Loucy (cell line): ENCODE data around the gene LINGO3.

ENCODE experiments used
- H2AFZ ChIP-seq: fragments of 200-600 bp; sonication (generic); 2 replicates; pipeline ENCODE4 v1.6.0; 2016; ENCODE audit warnings: antibody characterized with exemption, mild to moderate bottlenecking, low read length, moderate library complexity
- H3F3A ChIP-seq: fragments of 200-600 bp; 2 replicates; pipeline ENCODE4 v1.6.0; 2016; ENCODE audit warnings: antibody characterized with exemption, low read depth, mild to moderate bottlenecking
- H3K27me3 ChIP-seq: fragments of 200-600 bp; sonication (generic); 2 replicates; pipeline ENCODE4 v1.6.1; 2014; ENCODE audit warnings: low read length, mild to moderate bottlenecking; ENCODE audit not compliant: insufficient read depth, poor library complexity, severe bottlenecking
- H3K36me3 ChIP-seq: fragments of 200-600 bp; sonication (generic); 2 replicates; pipeline ENCODE4 v1.6.1; 2016; ENCODE audit warnings: low read length; ENCODE audit not compliant: insufficient read depth
- H3K4me1 ChIP-seq: fragments of 200-600 bp; sonication (generic); 2 replicates; pipeline ENCODE4 v1.5.1; 2014; ENCODE audit warnings: low read length, mild to moderate bottlenecking; ENCODE audit not compliant: insufficient read depth, poor library complexity, severe bottlenecking
- H3K4me2 ChIP-seq: fragments of 200-600 bp; sonication (generic); 2 replicates; pipeline ENCODE4 v1.6.0; 2014; ENCODE audit warnings: antibody characterized with exemption, low read length, low read depth, mild to moderate bottlenecking; ENCODE audit not compliant: poor library complexity, severe bottlenecking
- H3K4me3 ChIP-seq: fragments of 200-600 bp; sonication (generic); 2 replicates; pipeline ENCODE4 v1.5.1; 2014; ENCODE audit warnings: low read length, mild to moderate bottlenecking, mixed read lengths; ENCODE audit not compliant: poor library complexity, severe bottlenecking
- H3K79me2 ChIP-seq: fragments of 200-600 bp; sonication (generic); 2 replicates; pipeline ENCODE4 v1.6.1; 2014; ENCODE audit warnings: low read length; ENCODE audit not compliant: insufficient read depth
- H3K9ac ChIP-seq: fragments of 200-600 bp; sonication (generic); 2 replicates; pipeline ENCODE4 v1.6.0; 2014; ENCODE audit warnings: mild to moderate bottlenecking, low read depth, low read length, moderate library complexity; ENCODE audit not compliant: poor library complexity, severe bottlenecking
- H3K9me2 ChIP-seq: fragments of 200-600 bp; sonication (generic); replicated peaks from 2 replicates; pipeline ENCODE4 v1.6.1; 2016; ENCODE audit warnings: low read depth, low read length, mixed read lengths
- H3K9me3 ChIP-seq: fragments of 200-600 bp; sonication (generic); 2 replicates; pipeline ENCODE4 v1.6.1; 2014; ENCODE audit warnings: mild to moderate bottlenecking, antibody characterized with exemption, low read length, low read depth; ENCODE audit not compliant: insufficient read depth
- H4K20me1 ChIP-seq: fragments of 200-600 bp; sonication (generic); 2 replicates; pipeline ENCODE4 v1.6.0; 2014; ENCODE audit warnings: antibody characterized with exemption, low read length, mild to moderate bottlenecking; ENCODE audit not compliant: insufficient read depth, poor library complexity, severe bottlenecking
- CTCF ChIP-seq: fragments of 200-600 bp; sonication (generic); conservative IDR thresholded peaks from 2 replicates; pipeline ENCODE4 v1.5.1; 2014; ENCODE audit warnings: mild to moderate bottlenecking, antibody characterized with exemption, low read length
- EZH2phosphoT487 ChIP-seq: fragments of 200-600 bp; IDR thresholded peaks from 2 replicates; pipeline ENCODE4 v1.6.1; 2018; ENCODE audit warnings: antibody characterized with exemption, mild to moderate bottlenecking, moderate library complexity, borderline replicate concordance

LINGO3 gene

GRCh38 chr19:2320939-2321338 lies 13.0 kb upstream of the LINGO3 start:
- TF ChIP-seq CTCF (no peak), EZH2phosphoT487 (no peak)
- no peak overlapping the region for H3K4me3 ChIP-seq
- no peaks in the 10 kb centered on the region for H3K27me3 ChIP-seq
- H3K36me3 ChIP-seq = no peaks in the 10 kb centered on the region
- no peaks in the 10 kb centered on the region for H3K9me3 ChIP-seq
- no peak overlapping the region for H2AFZ ChIP-seq
- peaks cover 11% of the 10 kb centered on the region for H4K20me1 ChIP-seq
- H3K4me1 ChIP-seq = peaks cover 10% of the 10 kb centered on the region
- no peaks in the 10 kb centered on the region for H3K9me2 ChIP-seq
- peaks cover 20% of the 10 kb centered on the region; the same call in 1 of the 2 replicates for H3K79me2 ChIP-seq
- H3K9ac ChIP-seq = no peak overlapping the region
- no peaks in the 10 kb centered on the region for H3F3A ChIP-seq
- H3K4me2 ChIP-seq = no peak overlapping the region

- Histone ChIP-seq H3K9ac (no peak overlapping the region), H3F3A (no peaks in the 10 kb centered on the region), H3K4me2 (no peak overlapping the region), H3K4me1 (peaks cover 6% of the 10 kb centered on the region), H3K27me3 (no peaks in the 10 kb centered on the region), H4K20me1 (peaks cover 3% of the 10 kb centered on the region), H3K79me2 (peaks cover 11% of the 10 kb centered on the region; the same call in 1 of the 2 replicates), H3K4me3 (no peak overlapping the region), H2AFZ (no peak overlapping the region), H3K36me3 (no peaks in the 10 kb centered on the region), H3K9me2 (no peaks in the 10 kb centered on the region), H3K9me3 (no peaks in the 10 kb centered on the region)
- TF ChIP-seq EZH2phosphoT487 (no peak), CTCF (no peak)
Observed at GRCh38 chr19:2320049-2320448, 12.1 kb upstream of the LINGO3 start.

GRCh38 chr19:2319551-2319950 lies 11.6 kb upstream of the LINGO3 start:
- Histone ChIP-seq H3K4me3 (no peak overlapping the region), H3F3A (no peaks in the 10 kb centered on the region), H3K9me2 (no peaks in the 10 kb centered on the region), H3K79me2 (peaks cover 6% of the 10 kb centered on the region; the same call in 1 of the 2 replicates), H3K9me3 (no peaks in the 10 kb centered on the region), H3K27me3 (no peaks in the 10 kb centered on the region), H3K9ac (no peak overlapping the region), H4K20me1 (no peaks in the 10 kb centered on the region), H2AFZ (no peak overlapping the region), H3K4me1 (peaks cover 4% of the 10 kb centered on the region), H3K4me2 (no peak overlapping the region), H3K36me3 (no peaks in the 10 kb centered on the region)
- TF ChIP-seq EZH2phosphoT487 (no peak), CTCF (no peak)
